Measurements from ENCODE around the gene TM7SF2.

GRCh38 chr11:65102142-65103095 lies 9.3 kb upstream of the TM7SF2 start:
- no peak for TF ChIP-seq CTCF (IDR thresholded peaks at IDR 0.05)
- TF ChIP-seq EZH2 (IDR thresholded peaks at IDR 0.05; ENCODE audit: borderline replicate concordance, insufficient read depth, low read depth, low read length, poor library complexity, severe bottlenecking), result no peak
